Left forelimb (tissue), 1 donor: ENCODE data around the gene AOC1.
"Not testable (repeated sequence)": the region's sequence is repeated elsewhere in the genome, so short reads cannot be mapped to it uniquely, and the experiment has no call there.

Experiments used
- DNase-seq: peaks from one replicate; pipeline ENCODE4 v3.0.0-alpha.2; 2018; ENCODE audit warnings: low spot score

Gene AOC1

DNA sequence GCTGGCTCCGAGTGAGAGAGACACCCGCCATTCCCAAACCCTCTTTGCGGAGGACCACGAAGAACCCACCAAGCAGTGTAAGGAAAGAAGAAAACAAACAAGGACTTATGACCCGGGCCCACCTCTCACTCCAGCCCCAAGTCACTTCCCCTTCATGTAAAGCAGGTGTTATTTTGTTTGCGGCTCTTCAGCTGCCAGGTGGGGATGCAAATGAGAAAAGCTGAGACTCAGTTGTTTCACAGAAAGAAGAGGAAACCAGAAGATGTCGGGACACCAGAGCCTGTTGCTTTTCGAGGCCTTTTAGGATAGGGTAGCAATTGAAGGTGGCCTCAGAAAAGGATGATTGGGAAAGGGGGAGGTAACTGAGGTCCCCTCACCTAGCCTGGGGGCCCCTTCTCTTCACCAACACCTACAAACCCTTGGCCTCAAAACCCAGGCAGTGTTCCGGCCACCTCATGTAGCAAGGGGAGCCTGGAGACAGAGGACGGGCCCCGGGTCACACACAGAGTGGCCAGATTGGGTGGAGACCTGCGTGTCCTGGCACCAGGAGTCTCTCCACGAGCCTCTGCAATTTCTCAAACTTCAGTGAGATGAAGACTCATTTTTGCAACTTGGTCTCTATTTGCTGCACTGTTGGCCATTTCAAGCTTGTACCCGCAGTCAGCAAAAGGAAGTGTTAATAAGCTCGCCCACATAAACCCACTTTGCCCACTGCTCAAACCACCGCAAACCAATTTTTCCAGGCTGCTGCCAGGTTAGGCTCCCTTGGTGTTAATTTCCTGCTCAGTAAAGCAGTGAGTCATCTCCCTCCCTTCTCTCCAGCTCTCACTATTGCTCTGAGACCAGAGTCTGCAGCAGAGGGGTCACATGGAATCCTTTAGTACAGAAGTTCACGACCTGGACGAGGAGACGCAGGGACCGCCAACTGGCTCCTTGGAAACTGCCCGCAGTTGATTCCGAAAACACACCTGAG, 45.5 kb downstream of the AOC1 start:
- DNase-seq = no peak

DNA sequence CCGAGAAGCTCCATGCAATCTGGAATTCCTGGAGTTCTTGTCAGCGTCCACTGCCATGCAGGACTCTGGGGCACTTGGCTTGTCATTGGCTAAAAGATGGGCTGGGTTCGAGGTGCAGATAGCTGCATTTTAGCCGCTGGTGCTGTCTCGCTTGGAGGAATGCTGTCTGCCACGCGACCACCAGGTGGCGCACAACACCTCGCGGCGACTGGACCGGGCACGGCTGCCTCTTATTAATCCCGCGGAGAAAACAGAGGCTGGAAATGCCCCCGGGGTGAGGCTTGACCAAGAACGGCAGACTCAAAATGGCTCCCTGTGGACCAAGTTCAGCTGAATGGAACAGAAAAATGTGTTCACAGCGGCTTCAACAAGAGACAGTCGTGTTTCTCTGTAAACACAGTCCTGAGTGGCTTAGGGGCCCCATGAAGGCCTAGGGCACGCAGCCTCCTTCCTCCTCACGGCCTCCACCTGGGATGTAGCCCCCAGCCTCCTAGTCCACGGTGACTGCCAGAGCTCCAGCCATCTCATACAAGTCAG, 46.2 kb downstream of the AOC1 start:
- no peak for DNase-seq

DNA sequence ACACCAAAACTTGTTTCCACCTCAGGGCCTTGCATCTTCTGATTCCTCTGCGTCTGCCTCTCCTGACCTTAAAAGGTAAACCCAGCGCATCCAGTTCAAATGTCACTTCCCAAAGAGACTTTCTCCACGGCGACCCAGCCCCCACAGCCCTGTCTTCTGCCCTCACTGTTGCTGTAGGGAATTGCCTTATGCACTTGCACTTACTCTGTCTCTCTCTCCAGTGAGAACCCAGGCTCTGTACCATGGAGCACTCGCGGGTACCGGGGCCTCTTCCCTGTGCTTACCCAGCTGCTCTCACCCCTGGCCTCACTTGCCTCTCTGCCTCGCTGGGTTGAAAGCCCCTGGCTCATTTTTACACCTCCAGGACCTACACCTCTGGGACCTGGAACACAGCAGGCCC, 48.4 kb downstream of the AOC1 start:
- DNase-seq = no peak

DNA sequence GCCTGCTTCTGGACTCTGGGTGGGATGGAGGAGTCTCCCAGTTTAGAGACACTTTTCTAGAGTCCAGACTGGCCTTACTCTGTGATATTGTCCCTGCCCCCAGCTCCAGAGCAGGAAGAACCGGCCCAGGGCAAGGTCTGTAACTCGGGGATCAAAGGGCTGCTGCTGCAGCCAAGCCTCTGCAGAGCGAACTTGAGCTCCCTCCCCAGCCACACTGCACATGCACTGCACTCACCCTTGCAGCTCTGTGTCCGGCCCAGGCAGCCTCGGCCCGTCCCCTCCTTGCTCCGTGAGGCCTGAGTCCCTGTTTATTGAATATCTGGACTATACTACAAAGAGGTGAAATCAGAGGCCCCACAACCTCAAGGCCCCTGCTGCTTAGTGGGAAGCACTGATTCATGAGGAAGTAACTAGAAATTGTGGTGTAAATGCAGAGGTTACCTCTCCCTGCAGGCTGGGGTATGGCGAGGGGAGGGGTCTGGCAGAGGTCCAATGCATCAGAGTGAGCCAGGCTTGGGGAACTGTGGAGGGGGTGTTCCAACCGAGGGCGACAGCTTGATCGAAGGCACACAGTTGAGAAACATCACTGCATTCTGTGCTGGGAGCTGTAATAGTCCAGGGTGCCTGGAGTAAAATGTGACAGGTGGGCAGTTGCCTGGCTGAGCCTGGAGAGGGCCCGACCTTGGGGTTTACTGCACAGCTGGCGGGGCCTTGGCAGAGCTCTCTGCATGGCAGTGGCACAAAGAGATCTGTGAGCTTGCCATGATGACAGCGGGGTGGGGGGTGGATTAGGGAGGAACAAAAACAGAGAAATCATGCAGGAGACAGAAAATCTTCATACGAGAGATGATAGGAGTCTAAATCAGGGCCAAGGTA, 49.1 kb downstream of the AOC1 start:
- no peak for DNase-seq

DNA sequence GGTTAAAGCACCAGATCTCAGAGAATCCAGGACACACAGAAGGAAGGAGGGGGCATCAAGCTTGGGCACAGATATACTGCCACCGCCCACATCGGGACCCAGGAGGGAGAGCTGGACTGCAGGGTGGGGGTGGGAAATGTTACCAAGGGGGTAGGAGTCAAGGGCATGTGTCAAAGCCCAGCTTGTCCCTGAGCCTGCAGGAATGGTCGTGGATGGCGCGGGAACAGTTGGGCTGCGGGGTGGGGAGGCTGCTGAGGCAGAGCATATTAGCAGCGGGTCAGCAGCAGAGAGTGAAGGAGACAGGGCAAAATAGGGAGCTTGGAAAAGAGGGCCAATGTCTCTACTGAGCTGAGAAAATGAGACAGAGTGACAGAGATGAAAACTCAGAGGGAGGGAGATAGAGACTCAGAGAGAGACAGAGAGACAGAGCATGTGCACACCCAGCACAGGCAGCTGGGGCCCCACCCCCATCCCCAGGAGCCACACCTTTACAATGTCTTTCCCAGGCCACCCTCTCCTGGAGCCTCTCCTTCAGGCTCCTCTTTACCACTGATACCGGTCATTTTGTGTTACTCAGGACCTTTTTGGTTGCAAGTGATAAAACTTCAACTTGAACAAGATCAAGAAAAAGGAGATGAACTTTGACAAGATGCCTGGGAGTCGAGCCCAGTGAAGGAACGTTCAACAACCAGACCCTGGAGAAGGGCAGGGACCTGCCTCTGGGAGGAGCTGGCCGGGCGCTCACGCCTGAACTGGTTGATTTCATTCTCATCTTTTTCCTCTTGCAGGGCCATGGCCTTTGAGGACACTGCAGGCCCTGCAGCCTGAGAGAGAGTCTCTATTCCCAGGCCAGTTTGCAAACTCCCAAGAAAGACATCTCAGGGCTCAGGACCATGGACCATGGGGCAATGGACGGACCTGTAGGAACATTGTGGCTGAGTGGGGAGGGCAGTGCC, 50.0 kb downstream of the AOC1 start:
- no peak for DNase-seq

DNA sequence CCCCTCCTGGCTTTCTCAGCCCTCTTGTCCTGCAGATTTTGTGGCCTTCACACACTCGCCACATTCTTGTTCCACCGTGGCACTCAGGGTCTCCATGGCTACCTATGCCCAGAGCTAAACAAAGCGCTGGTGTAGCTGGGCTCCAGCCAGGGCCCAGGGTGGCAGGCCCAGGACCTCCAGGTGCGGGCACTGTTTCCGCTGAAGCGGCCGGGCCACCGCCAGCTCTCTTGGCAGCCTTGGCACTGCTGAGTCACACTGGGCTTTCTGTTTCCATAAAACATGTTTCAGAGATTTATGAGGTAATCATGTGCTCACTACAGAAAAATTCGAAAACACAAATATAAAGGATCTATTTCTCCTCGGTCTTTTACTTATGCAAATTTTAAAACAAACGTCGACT, 51.3 kb downstream of the AOC1 start:
- DNase-seq = no peak

DNA sequence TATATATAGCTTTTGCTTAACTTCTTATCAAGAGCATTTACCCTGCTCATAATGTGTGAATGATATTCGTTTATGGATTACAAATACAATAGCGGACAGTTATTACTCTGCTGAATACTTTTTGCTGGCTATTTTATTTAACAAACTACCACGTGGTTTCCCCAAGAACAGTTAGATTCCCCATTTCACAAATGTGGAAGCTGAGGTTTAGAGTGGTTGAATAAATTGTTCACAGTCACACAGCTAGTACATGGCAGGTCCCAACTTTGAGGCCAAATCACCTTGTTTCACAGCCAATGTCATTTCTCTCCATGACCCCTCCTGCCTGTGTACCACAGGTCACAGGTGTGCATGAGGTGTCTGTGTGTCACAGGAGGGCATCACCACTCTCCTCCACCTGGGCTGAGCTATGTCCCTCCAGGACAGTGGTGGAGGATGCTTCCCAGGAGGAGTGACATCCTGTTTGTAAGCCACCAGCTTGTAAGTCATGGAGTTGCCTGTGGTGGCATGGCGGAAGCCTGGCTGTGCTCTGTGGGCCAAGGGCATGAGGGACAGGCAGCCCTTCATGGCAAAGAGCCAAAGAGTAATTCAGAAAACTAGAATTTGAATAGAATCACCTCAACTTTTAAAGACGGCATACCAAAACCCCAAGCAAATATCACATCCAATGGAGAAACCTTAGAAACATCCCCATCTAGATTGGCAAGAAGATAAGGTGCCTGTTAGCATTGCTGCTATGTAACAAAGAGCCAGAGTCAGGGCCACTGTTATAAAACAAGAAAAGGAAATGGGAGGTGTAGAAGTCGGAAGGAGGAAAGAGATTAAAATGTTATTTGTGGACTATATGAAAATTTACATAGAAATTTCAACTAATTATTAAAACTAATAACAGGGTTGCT, 51.9 kb downstream of the AOC1 start:
- no peak for DNase-seq

DNA sequence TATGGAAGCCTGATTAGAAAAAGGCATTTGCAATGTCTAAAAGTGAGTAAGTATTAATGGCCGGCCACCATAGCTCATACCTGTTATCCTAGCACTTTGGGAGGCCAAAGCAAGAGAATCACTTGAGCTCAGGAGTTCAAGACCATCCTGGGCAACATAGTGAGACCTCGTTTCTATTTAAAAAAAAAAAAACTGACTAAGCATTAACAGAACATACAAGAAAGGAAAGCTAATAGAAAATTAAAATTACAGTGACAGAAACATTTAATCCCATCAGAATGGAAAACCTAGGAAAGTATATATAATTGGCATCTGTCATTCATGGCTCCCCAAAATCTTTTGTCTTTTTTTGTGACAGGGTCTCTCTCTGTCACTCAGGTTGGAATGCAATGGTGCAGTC, 55.9 kb downstream of the AOC1 start:
- no peak for DNase-seq

DNA sequence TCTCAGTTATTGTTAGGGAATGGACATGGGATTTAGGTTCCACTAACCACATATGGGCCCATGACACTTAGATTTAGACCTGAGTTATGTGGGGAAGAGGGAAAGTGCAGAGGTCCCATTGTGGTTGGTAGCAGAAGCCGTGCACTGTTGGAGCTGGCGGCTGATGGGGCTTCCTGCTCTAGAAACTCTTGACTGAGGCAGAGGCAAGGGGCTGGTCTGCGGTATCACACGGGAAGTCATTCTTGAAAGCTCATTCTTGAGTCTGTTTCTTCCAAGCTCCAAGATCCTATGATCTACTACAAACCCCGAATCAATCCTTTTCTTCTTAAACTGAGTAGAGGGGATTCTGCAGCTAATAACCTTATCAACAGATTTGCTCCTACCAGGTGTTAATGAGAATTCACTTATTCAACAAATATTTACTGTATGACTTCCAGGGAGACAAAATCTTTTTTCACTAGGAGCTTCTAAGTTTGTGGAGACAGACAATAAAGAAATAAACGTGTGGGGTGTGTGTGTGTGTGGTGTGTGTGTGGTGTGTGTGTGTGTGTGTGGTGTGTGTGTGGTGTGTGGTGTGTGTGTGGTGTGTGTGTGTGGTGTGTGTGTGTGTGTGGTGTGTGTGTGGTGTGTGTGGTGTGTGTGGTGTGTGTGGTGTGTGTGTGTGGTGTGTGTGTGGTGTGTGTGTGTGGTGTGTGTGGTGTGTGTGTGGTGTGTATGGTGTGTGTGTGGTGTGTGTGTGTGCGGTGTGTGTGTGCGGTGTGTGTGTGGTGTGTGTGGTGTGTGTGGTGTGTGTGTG, 57.1 kb downstream of the AOC1 start:
- no peak for DNase-seq

DNA sequence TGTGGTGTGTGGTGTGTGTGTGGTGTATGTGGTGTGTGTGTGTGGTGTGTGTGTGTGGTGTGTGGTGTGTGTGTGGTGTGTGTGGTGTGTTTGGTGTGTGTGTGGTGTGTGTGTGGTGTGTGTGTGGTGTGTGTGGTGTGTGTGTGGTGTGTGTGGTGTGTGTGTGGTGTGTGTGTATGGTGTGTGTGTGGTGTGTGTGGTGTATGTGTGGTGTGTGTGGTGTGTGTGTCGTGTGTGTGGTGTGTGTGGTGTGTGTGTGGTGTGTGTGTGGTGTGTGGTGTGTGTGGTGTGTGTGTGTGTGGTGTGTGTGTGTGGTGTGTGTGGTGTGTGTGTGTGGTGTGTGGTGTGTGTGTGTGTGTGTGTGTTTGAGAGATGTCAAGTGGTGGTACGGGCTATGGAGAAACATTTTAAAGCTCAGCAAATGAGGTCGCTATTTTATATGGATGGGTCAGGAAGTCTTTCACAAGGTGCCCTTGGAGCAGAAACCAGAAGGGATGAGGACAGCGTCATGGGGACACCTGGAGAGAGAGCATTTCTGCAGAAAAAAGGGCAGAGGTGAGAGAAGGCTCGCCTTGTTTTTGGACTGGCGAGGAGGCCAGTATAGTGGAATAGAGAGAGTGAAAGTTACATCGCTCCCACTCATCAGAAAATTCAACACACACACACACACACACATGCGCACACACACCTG, 58.1 kb downstream of the AOC1 start:
- not testable (repeated sequence) for DNase-seq

DNA sequence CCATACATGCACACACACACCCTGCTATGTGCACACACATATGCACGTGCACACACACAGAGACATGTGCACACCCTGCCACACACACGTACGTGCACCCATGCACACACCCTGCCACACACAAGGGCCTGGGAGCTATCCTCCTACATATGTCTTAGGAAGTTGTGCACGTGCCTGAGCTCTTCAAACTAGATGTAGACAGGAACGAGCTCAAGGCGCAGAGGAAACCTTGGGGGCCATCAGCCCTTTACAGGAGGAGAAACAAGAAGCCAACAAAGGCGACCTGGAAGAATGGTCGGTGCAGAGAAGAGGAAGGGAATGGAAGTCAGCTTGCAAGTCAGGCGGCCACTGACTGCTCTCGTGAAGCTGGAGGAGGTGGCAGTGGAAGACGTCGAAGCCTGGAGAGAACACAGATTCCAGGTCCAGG, 58.7 kb downstream of the AOC1 start:
- no peak for DNase-seq
